Activated CD4-positive, CD25-positive, alpha-beta regulatory T cell treated with anti-CD3 and anti-CD28 coated beads, Interleukin-2, amount 50 U/mL, for 72 hours (primary cell): ENCODE data around the gene TSHZ2.
"Not testable (repeated sequence)": the region's sequence is repeated elsewhere in the genome, so short reads cannot be mapped to it uniquely, and the experiment has no call there.

Experiments used
- DNase-seq: peaks from one replicate; pipeline ENCODE4 v3.0.0; 2021

The TSHZ2 gene

DNA sequence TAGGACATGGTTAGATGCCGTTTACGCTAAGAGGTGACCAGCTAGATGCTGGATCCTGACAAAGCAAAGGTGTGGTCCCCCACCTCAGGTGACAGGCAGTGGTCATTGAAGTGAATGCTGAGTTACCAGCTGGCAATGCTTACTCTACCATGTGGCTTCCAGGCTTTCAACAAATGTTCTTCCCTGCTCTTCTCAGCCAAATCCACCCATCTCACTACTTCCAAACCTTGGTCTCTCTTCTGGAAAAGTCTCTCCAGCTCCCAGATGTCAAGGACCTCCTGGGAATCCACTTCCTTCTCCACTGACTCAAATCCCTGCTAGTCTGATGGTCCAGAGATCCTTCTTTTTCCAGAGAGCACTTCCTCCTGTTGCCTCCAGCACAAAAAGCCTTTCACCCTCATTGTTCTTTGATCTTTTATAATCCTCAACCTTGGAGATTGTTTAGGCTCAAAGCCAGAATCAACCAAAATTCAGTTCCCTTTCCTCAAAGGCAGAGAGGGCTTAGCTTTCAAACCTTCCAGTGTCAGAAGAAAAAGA, 393.4 kb downstream of the TSHZ2 start:
- DNase-seq, result no peak

DNA sequence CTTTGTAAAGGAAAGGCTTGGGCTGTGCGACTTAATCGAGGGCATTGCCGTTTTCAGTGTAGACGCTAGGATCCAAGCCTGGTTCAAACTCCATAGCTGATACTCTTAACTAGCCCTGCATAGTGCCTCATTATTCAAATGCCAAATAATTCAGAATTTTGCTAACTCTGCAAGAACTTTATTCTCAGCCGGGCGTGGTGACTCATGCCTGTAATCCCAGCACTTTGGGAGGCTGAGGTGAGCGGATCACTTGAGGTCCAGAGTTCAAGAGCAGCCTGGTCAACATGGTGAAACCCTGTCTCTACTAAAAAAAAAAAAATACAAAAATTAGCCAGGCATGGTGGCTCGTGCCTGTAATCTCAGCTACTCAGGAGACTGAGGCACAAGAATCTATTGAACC, 394.8 kb downstream of the TSHZ2 start:
- not testable (repeated sequence) for DNase-seq

GRCh38 chr20:53369871-53370270, 397.7 kb downstream of the TSHZ2 start:
- no peak for DNase-seq

DNA sequence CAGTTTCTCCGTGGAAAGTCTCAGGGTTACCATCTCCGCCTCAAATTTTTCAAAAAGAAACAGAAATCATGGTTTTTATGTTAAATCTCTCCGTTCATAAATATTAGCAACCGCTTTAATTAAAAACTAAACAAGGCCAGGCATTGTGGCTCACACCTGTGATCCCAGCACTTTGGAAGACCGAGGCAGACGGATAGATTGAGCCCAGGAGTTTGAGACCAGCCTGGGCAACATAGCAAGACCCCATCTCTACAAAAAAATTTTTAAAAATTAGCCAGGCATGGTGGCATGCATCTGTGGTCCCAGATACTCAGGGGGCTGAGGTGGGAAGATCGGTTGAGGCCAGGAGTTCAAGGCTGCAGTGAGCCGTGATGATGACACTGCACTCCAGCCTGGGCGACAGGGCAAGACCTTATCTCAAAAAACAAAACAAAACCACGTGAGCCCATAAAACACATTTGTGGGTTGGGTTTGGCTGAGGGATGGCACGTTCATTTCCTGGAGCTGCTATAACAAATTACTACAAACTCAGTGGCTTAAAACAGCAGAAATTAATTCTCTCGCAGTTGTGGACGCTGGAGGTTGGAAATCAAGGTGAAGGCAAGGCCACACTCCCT, 398.3 kb downstream of the TSHZ2 start:
- no peak for DNase-seq

DNA sequence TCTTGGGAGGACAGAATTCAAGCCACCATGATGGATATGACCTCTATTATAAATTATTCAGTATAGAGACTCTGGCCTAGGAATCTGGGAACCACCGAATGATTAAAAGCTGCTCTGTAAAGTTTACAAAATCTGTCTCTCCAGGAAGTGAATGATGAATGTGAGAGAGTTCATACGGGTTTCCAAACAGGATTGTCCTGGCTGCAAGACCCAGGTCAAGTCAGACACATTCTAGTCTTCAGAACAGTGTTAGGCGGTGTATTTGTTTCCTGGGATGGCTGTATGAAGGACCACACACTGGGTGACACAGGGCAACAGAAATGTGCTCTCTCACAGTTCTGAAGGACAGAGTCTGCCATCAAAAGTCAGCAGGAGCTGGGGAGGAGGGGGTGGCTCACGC, 399.1 kb downstream of the TSHZ2 start:
- no peak for DNase-seq

GRCh38 chr20:53376021-53376420, 403.9 kb downstream of the TSHZ2 start:
- DNase-seq, result no peak

DNA sequence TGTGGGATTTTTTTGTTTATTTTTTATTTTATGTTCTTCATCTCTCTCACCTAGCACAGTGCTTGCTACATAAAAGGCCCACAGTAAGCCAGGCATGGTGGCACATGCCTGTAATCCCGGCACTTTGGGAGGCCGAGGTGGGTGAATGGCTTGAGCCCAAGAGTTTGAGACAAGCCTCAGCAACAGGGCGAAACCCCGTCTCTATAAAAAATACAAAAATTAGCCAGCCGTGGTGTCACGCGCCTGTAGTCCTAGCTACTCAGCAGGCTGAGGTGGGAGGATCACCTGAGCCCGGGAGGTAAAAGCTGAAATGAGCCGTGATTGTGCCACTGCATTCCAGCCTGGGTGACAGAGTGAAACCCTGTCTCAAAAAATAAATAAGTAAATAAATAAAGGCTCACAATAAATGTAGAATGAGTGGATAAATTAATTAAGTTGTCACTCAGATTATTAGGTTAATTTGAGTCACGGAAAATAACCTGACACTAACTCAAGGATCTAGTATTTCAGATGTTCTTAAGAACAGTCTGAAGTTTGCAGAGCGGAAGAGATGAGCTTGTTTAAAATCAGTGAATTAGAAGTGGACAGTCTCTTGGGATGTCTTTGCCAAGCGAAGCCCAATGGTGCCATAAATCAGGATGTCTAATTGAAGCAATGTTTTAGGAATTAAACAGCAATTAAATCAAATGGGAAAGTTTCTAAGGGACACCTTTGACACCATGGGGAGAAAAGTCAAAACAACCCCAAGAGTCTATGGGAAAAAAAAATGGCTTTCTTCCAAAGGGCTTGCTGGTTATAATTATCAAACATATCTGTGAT, 407.1 kb downstream of the TSHZ2 start:
- no peak for DNase-seq

DNA sequence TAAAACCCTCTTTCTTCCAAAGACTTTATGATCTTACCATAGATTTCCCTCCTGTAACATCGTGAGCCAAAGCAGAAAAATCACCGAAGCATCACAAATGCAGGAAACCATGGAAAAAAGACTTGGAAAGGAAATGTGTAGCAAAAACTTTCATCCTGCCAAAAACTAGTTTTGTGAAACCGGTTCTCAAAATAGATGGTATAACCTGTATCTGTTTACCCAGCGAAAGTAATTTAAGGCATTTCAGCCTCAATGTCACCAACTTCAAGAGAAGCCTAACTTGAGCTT, 407.6 kb downstream of the TSHZ2 start:
- no peak for DNase-seq

DNA sequence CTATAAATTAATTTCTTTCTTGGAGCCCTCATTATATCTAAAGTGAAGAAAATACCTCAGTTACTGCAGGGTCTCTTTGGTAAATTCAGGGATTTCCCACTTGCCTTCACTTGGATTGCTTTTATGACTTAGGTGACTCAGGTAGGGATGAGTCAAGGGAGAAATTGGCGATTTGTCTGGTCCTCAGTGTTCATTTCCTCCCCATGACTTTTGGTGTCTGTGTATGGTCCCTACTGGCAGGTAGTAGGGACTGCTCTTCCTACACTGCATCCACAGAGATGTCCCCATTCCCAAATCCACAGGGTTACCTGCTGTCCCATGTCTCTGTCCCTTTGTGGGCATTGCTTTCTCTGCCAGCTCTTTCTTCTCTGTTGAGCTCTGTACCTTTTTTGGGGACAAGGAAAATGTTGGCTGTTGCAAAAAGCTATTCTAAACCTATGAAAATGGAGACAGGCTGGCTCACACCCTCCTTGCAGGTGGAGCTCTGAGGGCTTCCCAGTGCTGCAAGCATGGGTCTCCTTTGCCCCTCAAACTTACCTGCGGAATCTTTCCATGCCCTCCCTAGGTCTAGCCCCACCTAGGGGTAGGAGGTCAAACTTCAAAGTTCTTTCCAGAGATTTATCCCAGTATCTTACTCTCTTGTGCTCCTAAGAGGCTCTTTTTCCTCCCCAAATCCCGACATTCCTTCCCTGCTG, 409.6 kb downstream of the TSHZ2 start:
- no peak for DNase-seq

- no peak for DNase-seq
These were observed 410.2 kb downstream of the TSHZ2 start for GRCh38 chr20:53382263-53382844.

DNA sequence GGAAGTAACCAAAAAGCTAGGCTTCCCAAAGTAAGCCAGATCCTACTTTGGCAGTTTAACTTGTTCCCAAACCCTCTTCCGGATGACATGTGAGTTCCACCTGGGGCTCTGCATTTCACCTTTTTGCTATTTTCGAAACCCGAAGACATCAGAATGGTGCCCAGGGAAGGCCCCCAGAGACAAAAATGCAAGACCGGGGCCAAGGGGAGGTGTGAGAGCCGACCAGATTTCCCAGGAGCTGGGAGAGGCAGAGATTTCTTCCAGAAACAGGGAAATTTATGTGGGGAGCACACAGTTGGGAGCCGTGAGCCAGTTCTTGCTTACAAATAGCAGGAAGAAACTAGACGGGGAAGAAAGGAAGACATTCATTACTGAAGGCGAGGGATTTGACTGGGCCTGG, 411.8 kb downstream of the TSHZ2 start:
- DNase-seq, result no peak

DNA sequence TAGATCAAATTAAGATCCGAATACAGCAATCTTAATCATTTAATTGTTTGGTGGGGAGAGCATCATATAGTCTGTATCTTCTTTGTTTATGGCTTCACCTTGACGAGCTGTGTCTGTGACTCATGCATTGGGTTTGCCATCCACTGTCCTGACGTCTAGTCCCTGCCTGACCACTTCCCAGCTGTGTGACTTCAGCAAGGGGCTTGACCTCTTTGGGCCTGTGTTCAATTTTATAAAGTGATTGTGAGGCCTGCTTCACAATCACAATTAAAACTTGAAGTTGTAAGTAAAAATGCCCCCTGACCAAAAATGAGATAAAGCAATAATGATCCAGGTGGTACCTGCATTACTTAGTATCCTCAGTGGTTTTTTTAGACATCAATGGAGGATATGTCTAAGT, 412.2 kb downstream of the TSHZ2 start:
- no peak for DNase-seq

- DNase-seq, result no peak
These were observed 414.0 kb downstream of the TSHZ2 start for GRCh38 chr20:53385941-53386767.

- no peak for DNase-seq
These were observed 416.0 kb downstream of the TSHZ2 start for GRCh38 chr20:53387983-53388675.

GRCh38 chr20:53389516-53390300, 417.6 kb downstream of the TSHZ2 start:
- DNase-seq, result no peak

DNA sequence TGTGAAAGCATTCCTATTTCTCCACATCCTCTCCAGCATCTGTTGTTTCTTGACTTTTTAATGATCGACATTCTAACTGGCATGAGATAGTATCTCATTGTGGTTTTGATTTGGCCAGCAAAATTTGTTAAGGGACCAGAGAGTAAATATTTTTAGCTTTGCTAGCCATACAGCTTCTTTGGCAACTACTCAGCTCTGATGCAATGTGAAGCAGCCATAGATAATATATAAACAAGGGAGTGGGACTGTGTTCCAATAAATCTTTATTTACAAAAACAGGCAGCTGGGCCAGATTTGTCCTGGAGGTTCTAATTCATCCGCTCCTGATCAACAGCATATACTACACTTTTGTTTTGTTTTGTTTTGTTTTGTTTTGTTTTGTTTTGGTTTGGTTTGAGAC, 418.6 kb downstream of the TSHZ2 start:
- DNase-seq, result no peak

- DNase-seq, result no peak
These were observed 422.3 kb downstream of the TSHZ2 start for GRCh38 chr20:53394433-53394832.

DNA sequence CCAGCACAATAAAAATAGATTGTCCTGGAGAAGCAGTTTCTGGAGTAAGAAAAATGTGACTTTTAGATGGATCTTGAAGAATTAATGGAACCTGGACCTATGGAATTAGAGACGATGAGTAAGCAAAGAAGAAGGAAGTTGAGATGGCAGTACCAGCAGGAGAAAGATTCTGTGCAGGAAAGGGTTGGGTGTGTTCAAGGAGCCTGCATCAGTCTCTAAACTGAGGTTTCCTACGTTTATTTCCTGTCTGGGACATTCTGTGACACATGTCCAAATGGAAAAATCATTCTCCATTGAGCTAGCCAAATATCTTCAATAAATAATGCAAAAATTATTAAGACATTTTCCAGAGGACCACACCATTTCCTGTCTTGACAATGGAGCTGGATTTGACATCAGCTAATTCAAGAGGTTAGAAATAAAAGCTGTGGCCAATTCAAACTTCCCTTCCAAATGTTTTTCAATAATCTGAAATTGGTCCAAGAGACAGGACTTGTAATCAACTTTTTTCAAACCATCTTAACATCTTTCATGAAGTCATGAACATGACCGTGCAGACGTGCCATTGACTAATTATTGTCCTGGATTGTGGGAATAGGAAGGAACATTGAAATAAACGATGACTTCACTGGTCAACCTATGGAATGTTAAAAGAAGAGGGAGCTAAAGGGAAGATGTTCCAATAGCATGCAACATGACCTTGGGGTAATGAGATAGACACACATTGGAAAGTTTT, 423.2 kb downstream of the TSHZ2 start:
- no peak for DNase-seq

- DNase-seq, result no peak
These were observed 426.9 kb downstream of the TSHZ2 start for GRCh38 chr20:53399083-53399482.

DNA sequence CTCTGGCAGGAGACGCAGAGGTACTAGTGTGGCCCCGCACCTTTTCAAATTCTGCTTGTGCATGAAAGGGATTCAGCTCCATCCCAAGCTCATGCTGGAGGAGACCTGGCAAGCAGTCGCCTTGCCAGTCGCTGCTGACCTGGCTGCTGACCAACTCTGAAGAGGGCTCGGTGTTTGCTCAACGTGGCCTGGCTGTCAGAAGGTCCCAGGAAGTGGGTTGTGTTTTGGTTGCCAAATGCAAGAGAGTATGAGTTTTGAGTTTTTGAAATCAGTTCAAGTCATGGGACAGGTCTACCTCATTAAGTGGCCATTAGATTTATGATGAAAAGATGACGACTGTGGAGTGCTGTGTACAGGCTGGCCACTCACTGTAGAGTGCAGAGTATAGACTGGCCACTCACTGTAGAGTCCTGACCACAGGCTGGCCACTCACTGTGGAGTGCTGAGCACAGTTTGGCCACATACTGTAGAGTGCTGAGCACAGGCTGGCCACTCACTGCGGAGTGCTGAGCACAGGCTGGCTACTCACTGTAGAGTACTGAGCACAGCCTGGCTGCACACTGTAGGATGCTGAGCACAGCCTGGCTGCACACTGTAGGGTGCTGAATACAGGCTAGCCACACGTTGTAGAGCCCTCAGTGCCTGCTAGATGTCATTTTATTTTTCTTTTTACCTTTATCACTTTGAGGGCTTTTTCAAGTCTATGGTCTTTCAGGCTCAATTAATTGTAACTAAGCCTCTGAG, 427.6 kb downstream of the TSHZ2 start:
- DNase-seq, result no peak
